Fibroblast of the aortic adventitia (primary cell): ENCODE measurements around the gene ARHGAP26. TPM values are rescaled to one million over a fixed set of nuclear protein-coding genes. Genes with fewer than 3 reads are reported as not detected.
"Not testable (repeated sequence)": the region's sequence is repeated elsewhere in the genome, so short reads cannot be mapped to it uniquely, and the experiment has no call there.

Experiments
- DNase-seq: peaks from one replicate; pipeline ENCODE4 v3.0.0-alpha.2; 2010; ENCODE audit warnings: low read depth
- H3K4me3 ChIP-seq: 2 replicates; pipeline ENCODE4 v1.5.1; 2011; ENCODE audit warnings: low read depth, mild to moderate bottlenecking, control low read depth, low read length, moderate library complexity
- total RNA-seq: library from RNA; depleted of rRNA; stranded (reverse); fragments of >200 nt; gene quantifications from 2 replicates; pipeline ENCODE4 v1.2.3, GENCODE V29; 2012; ENCODE audit warnings: low replicate concordance
- TF ChIP-seq, protein P1 (sequence below): IDR thresholded peaks from 2 replicates; pipeline ENCODE4 v1.5.1; 2011; ENCODE audit warnings: mild to moderate bottlenecking, low read length, control low read depth, inconsistent platforms; ENCODE audit not compliant: insufficient read depth

ARHGAP26 gene
- total RNA-seq, 1 donor: 9.0 TPM

DNA sequence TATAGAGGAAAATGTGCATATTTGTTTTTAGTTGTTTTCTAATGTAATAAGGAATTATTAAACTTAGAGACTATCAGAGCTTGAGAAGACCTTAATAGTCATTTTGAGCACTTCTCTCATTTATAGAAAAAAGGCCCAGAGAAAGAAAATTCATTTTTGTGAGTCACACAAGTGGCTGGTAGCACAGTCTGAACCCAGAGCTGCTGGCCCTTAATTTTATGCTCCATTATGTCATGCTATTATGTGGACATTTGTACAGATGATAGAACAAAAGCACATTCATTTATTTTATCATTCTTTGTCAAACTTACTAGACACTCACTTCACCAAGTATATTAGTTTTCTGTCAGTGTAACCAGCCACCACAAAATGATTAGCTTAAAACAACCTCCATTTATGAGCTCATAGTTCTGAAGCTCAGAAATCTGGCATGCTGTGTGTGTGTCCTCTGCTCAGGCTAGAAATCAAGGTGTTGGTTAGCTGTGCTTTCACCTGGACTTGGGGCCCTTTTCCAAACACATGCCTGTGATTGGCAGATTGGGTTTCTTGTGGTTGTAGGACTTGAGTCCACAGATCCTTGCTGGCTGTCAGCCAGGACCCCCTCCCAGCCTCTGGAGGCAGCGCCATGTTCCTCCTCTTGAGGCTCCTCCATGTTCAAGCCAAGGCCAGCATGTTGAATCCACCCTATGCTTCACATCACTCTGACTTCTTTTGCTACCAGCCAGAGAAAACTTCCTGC, 188.9 kb downstream of the ARHGAP26 start:
- no peak for DNase-seq
- H3K4me3 ChIP-seq: no peak overlapping the region
- TF ChIP-seq, protein P1, sequence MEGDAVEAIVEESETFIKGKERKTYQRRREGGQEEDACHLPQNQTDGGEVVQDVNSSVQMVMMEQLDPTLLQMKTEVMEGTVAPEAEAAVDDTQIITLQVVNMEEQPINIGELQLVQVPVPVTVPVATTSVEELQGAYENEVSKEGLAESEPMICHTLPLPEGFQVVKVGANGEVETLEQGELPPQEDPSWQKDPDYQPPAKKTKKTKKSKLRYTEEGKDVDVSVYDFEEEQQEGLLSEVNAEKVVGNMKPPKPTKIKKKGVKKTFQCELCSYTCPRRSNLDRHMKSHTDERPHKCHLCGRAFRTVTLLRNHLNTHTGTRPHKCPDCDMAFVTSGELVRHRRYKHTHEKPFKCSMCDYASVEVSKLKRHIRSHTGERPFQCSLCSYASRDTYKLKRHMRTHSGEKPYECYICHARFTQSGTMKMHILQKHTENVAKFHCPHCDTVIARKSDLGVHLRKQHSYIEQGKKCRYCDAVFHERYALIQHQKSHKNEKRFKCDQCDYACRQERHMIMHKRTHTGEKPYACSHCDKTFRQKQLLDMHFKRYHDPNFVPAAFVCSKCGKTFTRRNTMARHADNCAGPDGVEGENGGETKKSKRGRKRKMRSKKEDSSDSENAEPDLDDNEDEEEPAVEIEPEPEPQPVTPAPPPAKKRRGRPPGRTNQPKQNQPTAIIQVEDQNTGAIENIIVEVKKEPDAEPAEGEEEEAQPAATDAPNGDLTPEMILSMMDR: no peak

DNA sequence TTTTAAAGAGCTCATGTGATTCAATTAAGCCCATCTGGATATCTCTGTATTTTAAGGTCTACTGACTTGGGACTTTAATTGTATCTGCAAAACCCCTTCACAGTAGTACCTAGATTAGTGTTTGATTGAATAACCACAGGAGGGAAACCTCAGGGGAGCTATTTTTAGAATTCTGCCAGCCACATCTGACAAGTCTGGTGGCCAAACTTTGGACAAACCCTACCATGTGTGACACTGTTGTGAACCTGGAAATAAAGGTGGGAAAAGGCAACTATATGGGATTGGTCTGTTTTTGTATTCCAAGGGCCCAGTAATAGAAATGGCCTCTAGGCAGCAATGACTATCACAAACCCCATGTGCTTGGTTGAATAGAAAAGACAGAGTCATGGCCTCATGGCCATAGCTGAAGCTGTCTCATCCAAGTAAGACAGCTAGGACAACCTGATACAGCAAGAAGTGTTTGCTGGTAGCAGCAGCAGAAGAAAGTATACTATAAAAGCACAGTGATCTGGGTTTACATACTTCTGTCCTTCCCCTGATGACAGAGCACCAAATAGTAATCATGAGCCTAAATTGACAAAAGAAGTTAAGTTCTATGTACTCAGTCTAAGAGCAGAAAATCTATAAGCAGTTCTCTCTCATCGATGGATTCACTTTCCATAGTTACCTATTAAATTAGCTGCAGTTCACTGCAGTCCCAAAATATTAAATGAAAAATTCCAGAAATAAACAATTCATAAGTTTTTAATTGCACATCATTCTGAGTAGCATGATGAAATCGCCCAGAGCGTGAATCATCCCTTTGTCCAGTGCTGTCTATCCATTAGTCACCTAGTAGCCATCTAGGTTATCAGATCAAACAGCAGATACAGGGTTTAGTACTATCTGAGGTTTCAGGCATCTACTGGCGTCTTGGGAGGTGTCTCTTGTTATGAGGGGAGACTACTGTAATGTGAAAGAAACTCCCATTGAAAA, 189.8 kb downstream of the ARHGAP26 start:
- H3K4me3 ChIP-seq: no peak overlapping the region
- TF ChIP-seq, protein P1: no peak
- DNase-seq: peak; percentile 74

DNA sequence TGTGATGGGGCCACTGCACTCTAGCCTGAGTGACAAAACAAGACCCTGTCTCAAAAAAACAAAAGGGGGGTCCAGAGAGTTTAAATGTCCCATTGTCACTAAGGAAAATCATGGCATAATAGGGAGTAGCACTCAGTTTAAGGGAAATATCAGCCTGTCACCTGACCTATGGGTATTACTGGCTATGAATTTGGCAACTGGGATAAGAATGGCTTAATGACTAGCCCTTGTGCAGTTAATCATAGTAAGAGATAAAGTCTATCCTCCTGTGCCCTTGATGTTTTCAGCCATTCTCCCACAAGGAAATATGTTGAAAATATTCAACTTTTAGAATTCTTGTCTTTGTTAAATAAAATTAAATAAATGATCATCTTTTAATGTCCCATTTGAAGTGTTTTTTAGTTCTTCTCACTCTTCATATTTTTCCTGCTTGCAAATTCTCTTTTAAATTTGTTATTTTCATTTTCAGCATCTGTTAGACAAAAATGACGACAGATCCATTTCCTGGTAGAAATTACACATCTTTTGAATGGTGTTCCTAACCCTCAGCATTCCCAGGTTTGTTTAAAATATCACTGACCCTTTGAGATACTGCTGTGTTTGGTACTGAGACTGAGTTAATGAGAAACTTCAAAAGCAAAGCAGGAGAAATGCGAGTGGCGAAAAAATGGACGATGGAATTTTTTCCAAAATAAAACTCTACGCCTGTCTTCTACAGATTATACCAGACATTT, 191.4 kb downstream of the ARHGAP26 start:
- TF ChIP-seq, protein P1: no peak
- DNase-seq: no peak
- H3K4me3 ChIP-seq: no peak overlapping the region

DNA sequence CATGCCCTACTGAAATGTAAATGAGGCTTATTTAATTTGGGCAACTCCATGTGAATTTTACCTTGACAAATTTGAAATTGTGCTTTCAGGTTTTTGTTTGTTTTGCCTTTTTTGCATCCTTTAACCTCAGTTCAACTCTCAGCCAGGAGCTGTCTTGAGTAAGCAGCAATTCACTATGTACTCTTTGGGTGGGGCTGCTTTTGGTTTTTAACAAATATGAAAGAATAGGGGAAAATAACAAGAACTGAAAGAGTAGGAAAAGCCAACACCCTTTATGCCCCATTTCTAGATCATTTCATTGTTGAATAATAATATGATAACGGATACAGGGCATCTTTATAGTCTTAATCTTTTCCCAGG, 192.0 kb downstream of the ARHGAP26 start:
- H3K4me3 ChIP-seq: no peak overlapping the region
- DNase-seq: no peak
- TF ChIP-seq, protein P1: no peak

DNA sequence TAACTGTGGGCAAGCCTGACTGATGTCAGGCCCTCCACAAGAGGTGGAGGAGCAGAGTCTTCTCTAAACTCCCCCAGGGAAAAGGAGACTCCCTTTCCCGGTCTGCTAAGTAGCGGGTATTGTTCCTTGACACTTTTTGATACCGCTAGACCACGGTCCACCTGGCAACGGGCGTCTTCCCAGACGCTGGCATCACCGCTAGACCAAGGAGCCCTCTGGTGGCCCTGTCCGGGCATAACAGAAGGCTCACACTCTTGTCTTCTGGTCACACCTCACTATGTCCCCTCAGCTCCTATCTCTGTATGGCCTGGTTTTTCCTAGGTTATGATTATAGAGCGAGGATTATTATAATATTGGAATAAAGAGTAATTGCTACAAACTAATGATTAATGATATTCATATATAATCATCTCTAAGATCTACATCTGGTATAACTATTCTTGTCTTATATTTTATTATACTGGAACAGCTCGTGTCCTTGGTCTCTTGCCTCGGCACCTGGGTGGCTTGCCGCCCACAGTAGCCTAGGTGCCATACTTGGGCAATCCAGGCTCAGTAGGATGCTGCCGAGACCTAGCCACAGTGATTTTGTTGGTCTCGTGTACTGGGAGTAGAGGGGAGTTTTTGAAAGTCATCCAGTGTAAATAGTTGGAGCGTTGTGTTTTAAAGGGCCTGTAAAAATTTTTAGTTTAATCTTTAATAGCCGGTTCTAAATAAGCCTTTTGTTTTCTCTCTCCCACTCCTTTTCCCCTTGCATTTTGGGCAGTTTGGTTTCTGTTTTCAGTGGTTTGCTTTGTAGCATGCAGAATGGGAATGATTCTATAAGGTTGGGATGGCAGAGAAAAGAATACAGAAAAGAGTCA, 195.3 kb downstream of the ARHGAP26 start:
- not testable (repeated sequence) for DNase-seq
- TF ChIP-seq, protein P1: peak; percentile 3

DNA sequence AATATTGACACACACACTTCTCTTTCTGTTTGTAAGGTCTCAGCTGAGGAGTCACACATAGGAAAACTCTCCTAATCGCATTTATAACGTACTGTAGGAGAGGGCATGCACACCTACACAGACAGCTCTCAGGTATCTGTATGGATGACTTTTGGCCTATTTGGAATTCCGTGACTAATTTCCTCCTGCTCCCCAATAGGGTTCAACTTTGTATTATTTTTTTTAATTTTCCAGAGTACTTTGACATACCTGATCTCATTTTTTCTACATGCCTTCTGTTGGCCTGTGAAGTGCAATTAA, 195.9 kb downstream of the ARHGAP26 start:
- no peak overlapping the region for H3K4me3 ChIP-seq
- TF ChIP-seq, protein P1: no peak
- DNase-seq: no peak

More for the DNA sequence above, 195.3 kb downstream of the ARHGAP26 start:
- H3K4me3 ChIP-seq: not testable (repeated sequence)
